Spleen (tissue), 7 donors: ENCODE data around the gene RERE.

Experiments used
- CTCF ChIP-seq, 11 experiments: fragments of 200-600 bp in 7 of 11; fragments of 450-650 bp in 4 of 11; sonication (generic) in 4 of 11; IDR thresholded peaks in 8 of 11; conservative IDR thresholded peaks in 3 of 11; 1 replicate in 7 of 11; 2 replicates in 4 of 11; pipeline versions ENCODE4 v1.4.0 to v1.8.0; 2016 to 2021; ENCODE audit warnings: antibody characterized with exemption in 11 of 11, inconsistent platforms in 4 of 11, mild to moderate bottlenecking in 1 of 11
- POLR2A ChIP-seq, 3 donors: fragments of 450-650 bp; IDR thresholded peaks; one replicate each; pipeline ENCODE4 v1.5.1; 2017; ENCODE audit warnings: antibody characterized with exemption in 3 of 3, mild to moderate bottlenecking in 1 of 3
- donor health status: DM: no; HTN: no; CAD: no; lungs with moderate emphysema.
- donor health status: DM: no; HTN: no; CAD: no.
- donor health status: DM: no; HTN: no; CAD: no.

DNA sequence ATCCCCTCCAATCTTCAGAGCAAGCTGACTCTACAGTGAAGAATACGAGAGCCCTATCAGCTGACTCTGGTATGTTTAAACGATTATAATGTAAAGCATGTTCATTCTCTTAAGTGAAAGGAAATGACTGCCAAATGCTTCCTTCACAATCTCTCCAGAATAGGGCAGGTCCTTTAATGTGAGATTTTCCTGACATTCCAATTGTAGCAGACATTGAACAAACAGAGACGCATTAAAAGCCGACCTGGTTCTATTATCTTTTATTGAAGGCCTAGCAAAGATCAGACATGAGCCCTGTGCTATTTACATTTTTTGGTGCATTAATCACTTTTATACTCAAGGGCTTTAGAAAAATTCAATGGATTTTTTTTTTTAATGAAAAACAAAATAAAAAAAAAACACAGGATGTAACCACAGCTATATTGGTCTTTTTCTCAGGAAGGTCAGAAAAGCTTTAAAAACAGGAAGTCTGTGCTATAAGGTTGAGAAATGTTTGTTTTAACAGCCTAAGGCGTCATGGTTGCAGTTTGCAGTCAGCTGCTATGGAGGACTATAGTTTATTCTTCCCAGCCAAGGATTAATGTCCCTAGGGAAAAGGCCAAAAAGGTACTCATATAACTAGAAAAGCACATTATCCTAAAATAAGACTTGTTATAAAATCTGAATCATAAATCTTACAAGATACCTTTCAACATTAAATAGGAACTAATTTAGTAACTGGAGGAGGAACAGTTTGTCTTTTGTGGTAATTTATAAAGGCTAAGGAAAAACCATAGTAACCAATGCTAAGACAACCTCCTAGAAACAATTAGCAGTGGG is 104.8 kb downstream of the RERE start:
- TF ChIP-seq CTCF (IDR thresholded peaks at IDR 0.05 in 8 of 11, conservative IDR thresholded peaks at IDR 0.05 in 3 of 11) (no peak), POLR2A (IDR thresholded peaks at IDR 0.05) (no peak)
